HCT116 (cell line): ENCODE measurements around the gene PXDN. TPM values are rescaled to one million over a fixed set of nuclear protein-coding genes. Genes with fewer than 3 reads are reported as not detected.

Source experiments
- ATAC-seq: fragments of 200-7000 bp; cut with Tn5 transposase; 2 replicates; pipeline ENCODE4 v1.9.1; 2020; ENCODE audit warnings: mild to moderate bottlenecking, moderate library complexity
- BruUV-seq: library from RNA; stranded (reverse); fragments of 400-500 nt; replicated peaks from 2 replicates; lab custom pipeline; 2021; lab: Mats Ljungman, UMichigan
- CTCF ChIA-PET: fragments of 300-600 bp; sonication (Branson Sonifier 250); formaldehyde crosslinking; loops from one replicate; lab custom pipeline; 2021; ENCODE audit warnings: antibody characterized with exemption; lab: Charles Lee
- POLR2A ChIA-PET: fragments of 300-600, 350-600 bp; sonication (Branson Sonifier 250); formaldehyde crosslinking; loops from one replicate; lab custom pipeline; 2021; ENCODE audit warnings: antibody characterized with exemption; lab: Charles Lee
- RAD21 ChIA-PET, 2 experiments: fragments of 300-600 bp; sonication (Branson Sonifier 250); formaldehyde crosslinking; loops; one replicate each; lab custom pipeline; 2023; ENCODE audit warnings: low total read pairs in 2 of 2; ENCODE audit not compliant: uncharacterized antibody in 2 of 2, unreplicated experiment in 2 of 2, low non-redundant PET in 1 of 2; lab: Charles Lee
- DNase-seq: peaks from one replicate; pipeline ENCODE4 v3.0.0-alpha.2; 2010; ENCODE audit warnings: low read depth, low spot score
- H2AFZ ChIP-seq: fragments of 200-600 bp; shearing (Covaris generic), sonication (generic); 2 replicates; pipeline ENCODE4 v1.6.1; 2017; ENCODE audit warnings: low read depth, mixed run types, mixed read lengths, antibody characterized with exemption, low read length; ENCODE audit not compliant: poor library complexity, severe bottlenecking
- H3K27ac ChIP-seq: 2 replicates; pipeline ENCODE4 v1.5.1; 2012; ENCODE audit warnings: low read depth, low read length
- H3K27me3 ChIP-seq: fragments of 200-600 bp; sonication (generic); 2 replicates; pipeline ENCODE4 v1.6.1; 2016; ENCODE audit warnings: mixed run types, low read length, mixed read lengths; ENCODE audit not compliant: insufficient read depth
- H3K36me3 ChIP-seq, 2 experiments: fragments of 200-500 bp in 1 of 2; fragments of 200-600 bp in 1 of 2; sonication (Bioruptor generic) in 1 of 2; sonication (generic) in 1 of 2; 2 replicates each; pipeline versions ENCODE4 v1.5.1 to v1.6.1; 2014 to 2016; ENCODE audit warnings: low read length in 2 of 2, inconsistent platforms in 1 of 2, mixed read lengths in 1 of 2, mixed run types in 1 of 2; ENCODE audit not compliant: insufficient read depth in 2 of 2, control insufficient read depth in 1 of 2
- H3K4me1 ChIP-seq, 2 experiments: fragments of 200-600 bp in 1 of 2; sonication (generic) in 1 of 2; 2 replicates each; pipeline versions ENCODE4 v1.5.1 to v1.6.1; 2012 to 2017; ENCODE audit warnings: low read length in 2 of 2, inconsistent platforms in 1 of 2, mild to moderate bottlenecking in 1 of 2, mixed read lengths in 1 of 2, mixed run types in 1 of 2, moderate library complexity in 1 of 2; ENCODE audit not compliant: insufficient read depth in 2 of 2, control insufficient read depth in 1 of 2
- H3K4me2 ChIP-seq: fragments of 200-600 bp; sonication (generic); 2 replicates; pipeline ENCODE4 v1.6.1; 2017; ENCODE audit warnings: mixed run types, low read length, mixed read lengths
- H3K4me3 ChIP-seq, 2 experiments: fragments of 200-600 bp in 1 of 2; sonication (generic) in 1 of 2; replicated peaks in 1 of 2; 2 replicates each; pipeline ENCODE4 v1.5.1; 2011 to 2016; ENCODE audit warnings: low read length in 2 of 2, control low read depth in 1 of 2, low read depth in 1 of 2, mild to moderate bottlenecking in 1 of 2, mixed read lengths in 1 of 2, mixed run types in 1 of 2
- H3K79me2 ChIP-seq: fragments of 200-600 bp; sonication (generic); 2 replicates; pipeline ENCODE4 v1.6.1; 2017; ENCODE audit warnings: mild to moderate bottlenecking, mixed run types, low read length, moderate library complexity, mixed read lengths; ENCODE audit not compliant: insufficient read depth
- H3K9ac ChIP-seq: fragments of 200-600 bp; sonication (generic); 2 replicates; pipeline ENCODE4 v1.6.1; 2016; ENCODE audit warnings: low read length, mixed read lengths
- H3K9me2 ChIP-seq: fragments of 200-600 bp; sonication (generic), shearing (Covaris generic); 2 replicates; pipeline ENCODE4 v1.6.1; 2017; ENCODE audit warnings: mixed run types, mild to moderate bottlenecking, moderate library complexity; ENCODE audit not compliant: insufficient read depth
- H3K9me3 ChIP-seq, 2 experiments: fragments of 200-500 bp in 1 of 2; fragments of 200-600 bp in 1 of 2; sonication (Bioruptor generic) in 1 of 2; sonication (generic) in 1 of 2; 2 replicates each; pipeline ENCODE4 v1.6.1; 2014 to 2017; ENCODE audit warnings: low read length in 2 of 2, mixed read lengths in 2 of 2, inconsistent platforms in 1 of 2, low read depth in 1 of 2, mild to moderate bottlenecking in 1 of 2, mixed run types in 1 of 2, moderate library complexity in 1 of 2; ENCODE audit not compliant: control insufficient read depth in 1 of 2, insufficient read depth in 1 of 2
- H4K20me1 ChIP-seq: fragments of 200-600 bp; sonication (generic), shearing (Covaris generic); 2 replicates; pipeline ENCODE4 v1.6.1; 2017; ENCODE audit warnings: mixed run types, mild to moderate bottlenecking, moderate library complexity; ENCODE audit not compliant: insufficient read depth
- CBX3 ChIP-seq: IDR thresholded peaks from 2 replicates; pipeline ENCODE4 v1.6.1; 2012; ENCODE audit warnings: low read depth
- CEBPB ChIP-seq: IDR thresholded peaks from 2 replicates; pipeline ENCODE4 v1.6.1; 2012; ENCODE audit warnings: low read depth
- EGR1 ChIP-seq: IDR thresholded peaks from 2 replicates; pipeline ENCODE4 v1.6.1; 2012; ENCODE audit warnings: low read depth
- ELF1 ChIP-seq: IDR thresholded peaks from 2 replicates; pipeline ENCODE4 v1.6.1; 2012; ENCODE audit warnings: low read depth, borderline replicate concordance
- EZH2 ChIP-seq: fragments of 200-600 bp; sonication (generic); IDR thresholded peaks from 2 replicates; pipeline ENCODE4 v1.6.1; 2017; ENCODE audit warnings: antibody characterized with exemption, mixed run types
- EZH2phosphoT487 ChIP-seq: fragments of 200-600 bp; IDR thresholded peaks from 2 replicates; pipeline ENCODE4 v1.6.1; 2018; ENCODE audit warnings: antibody characterized with exemption, borderline replicate concordance
- FOSL1 ChIP-seq: IDR thresholded peaks from 2 replicates; pipeline ENCODE4 v1.6.1; 2012; ENCODE audit warnings: low read depth
- JUND ChIP-seq: IDR thresholded peaks from 2 replicates; pipeline ENCODE4 v1.6.1; 2012
- POLR2A ChIP-seq: IDR thresholded peaks from 2 replicates; pipeline ENCODE4 v1.7.0; 2011; ENCODE audit warnings: borderline replicate concordance; ENCODE audit not compliant: insufficient read depth, insufficient read length; ENCODE audit errors: extremely low read depth
- POLR2AphosphoS5 ChIP-seq: IDR thresholded peaks from 2 replicates; pipeline ENCODE4 v1.6.1; 2011; ENCODE audit warnings: mild to moderate bottlenecking, low read depth, low read length, moderate library complexity
- RAD21 ChIP-seq: IDR thresholded peaks from 2 replicates; pipeline ENCODE4 v1.6.1; 2012; ENCODE audit warnings: low read depth, mild to moderate bottlenecking
- SIN3A ChIP-seq: IDR thresholded peaks from 2 replicates; pipeline ENCODE4 v1.6.1; 2012; ENCODE audit warnings: low read depth
- SP1 ChIP-seq: IDR thresholded peaks from 2 replicates; pipeline ENCODE4 v1.6.1; 2012; ENCODE audit warnings: low read depth
- TCF7L2 ChIP-seq: IDR thresholded peaks from 2 replicates; pipeline ENCODE4 v1.7.0; 2011; ENCODE audit warnings: borderline replicate concordance, inconsistent platforms; ENCODE audit not compliant: insufficient read depth, insufficient read length; ENCODE audit errors: extremely low read depth
- YY1 ChIP-seq: IDR thresholded peaks from 2 replicates; pipeline ENCODE4 v1.6.1; 2011; ENCODE audit warnings: low read length, low read depth, moderate library complexity, mild to moderate bottlenecking; ENCODE audit not compliant: insufficient replicate concordance; ENCODE audit errors: extremely low read depth
- ZNF274 ChIP-seq: fragments of 200-500 bp; sonication (Bioruptor generic); IDR thresholded peaks from 2 replicates; pipeline ENCODE4 v1.6.1; 2014; ENCODE audit warnings: mild to moderate bottlenecking, low read depth, low read length, inconsistent platforms
- intact Hi-C: fragments of 100-400 bp; cut with micrococcal nuclease; formaldehyde crosslinking; loops from 2 replicates; pipeline ENCODE4 v1.10.0; 2022
- total RNA-seq: library from RNA; stranded (reverse); gene quantifications from one replicate; pipeline ENCODE4 v1.2.1, GENCODE V29; 2021; ENCODE audit not compliant: unreplicated experiment
- TF ChIP-seq, protein P1 (sequence below): IDR thresholded peaks from 2 replicates; pipeline ENCODE4 v1.6.1; 2012
- TF ChIP-seq, protein P2 (sequence below): IDR thresholded peaks from 2 replicates; pipeline ENCODE4 v1.6.1; 2011; ENCODE audit warnings: mild to moderate bottlenecking, low read length, moderate library complexity; ENCODE audit not compliant: insufficient replicate concordance; ENCODE audit errors: extremely low read depth
- TF ChIP-seq, protein P3 (sequence below): IDR thresholded peaks from 2 replicates; pipeline ENCODE4 v1.6.1; 2012
- TF ChIP-seq, protein P4 (sequence below), 3 experiments: fragments of 200-600 bp in 1 of 3; sonication (generic) in 1 of 3; IDR thresholded peaks in 2 of 3; conservative IDR thresholded peaks in 1 of 3; 2 replicates each; pipeline ENCODE4 v1.5.1; 2012 to 2017; ENCODE audit warnings: low read depth in 2 of 3, low read length in 2 of 3, antibody characterized with exemption in 1 of 3, borderline replicate concordance in 1 of 3, control low read depth in 1 of 3, mild to moderate bottlenecking in 1 of 3, mixed read lengths in 1 of 3, mixed run types in 1 of 3, moderate library complexity in 1 of 3; ENCODE audit not compliant: insufficient read depth in 1 of 3

The PXDN gene
- total RNA-seq, 1 experiment from 2014 or later, result 10.7 TPM

DNA sequence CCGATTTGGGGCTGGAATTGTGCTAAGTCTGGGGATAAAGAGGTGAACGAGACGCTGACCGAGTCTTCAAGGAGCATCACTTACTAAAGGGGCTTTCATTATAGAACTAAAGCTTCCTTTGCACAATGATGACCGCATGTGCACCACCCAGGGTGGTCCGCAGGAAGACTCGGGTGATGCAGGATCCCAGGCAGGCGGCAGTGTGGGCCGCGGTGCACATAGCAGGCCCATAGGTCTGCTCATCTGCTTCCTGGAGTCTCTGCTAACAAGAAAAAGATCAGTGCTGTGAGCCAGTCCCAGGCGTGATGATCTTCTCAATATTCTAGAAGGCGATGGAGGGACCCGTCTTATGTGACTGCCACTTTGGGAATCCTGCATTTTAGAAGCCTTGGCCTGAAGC lies 122.8 kb downstream of the PXDN start:
- H3K4me2 ChIP-seq, result no peak overlapping the region
- no peaks in the 10 kb centered on the region for H3K79me2 ChIP-seq
- no peak overlapping the region for H3K9ac ChIP-seq
- ChIA-PET POLR2A (no interaction called here), CTCF (no interaction called here), RAD21 (no interaction called here)
- no peaks in the 10 kb centered on the region for H3K36me3 ChIP-seq
- DNase-seq (no peak), ATAC-seq (no peak)
- H3K9me3 ChIP-seq, result no peaks in the 10 kb centered on the region
- H3K4me1 ChIP-seq, result peaks cover 11 to 12% of the 10 kb centered on the region in 2 experiments
- H3K27ac ChIP-seq, result no peak overlapping the region
- intact Hi-C loops, result no loop called here
- H3K9me2 ChIP-seq, result no peaks in the 10 kb centered on the region
- TF ChIP-seq, protein P1, sequence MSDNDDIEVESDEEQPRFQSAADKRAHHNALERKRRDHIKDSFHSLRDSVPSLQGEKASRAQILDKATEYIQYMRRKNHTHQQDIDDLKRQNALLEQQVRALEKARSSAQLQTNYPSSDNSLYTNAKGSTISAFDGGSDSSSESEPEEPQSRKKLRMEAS, result no peak
- TF ChIP-seq SP1 (no peak), ELF1 (no peak), CEBPB (no peak), SIN3A (no peak), YY1 (no peak), CBX3 (no peak), ZNF274 (no peak), EZH2 (no peak), EGR1 (no peak), TCF7L2 (no peak), EZH2phosphoT487 (no peak), JUND (no peak), RAD21 (no peak), POLR2A (no peak), POLR2AphosphoS5 (no peak), FOSL1 (no peak)
- TF ChIP-seq, protein P2, sequence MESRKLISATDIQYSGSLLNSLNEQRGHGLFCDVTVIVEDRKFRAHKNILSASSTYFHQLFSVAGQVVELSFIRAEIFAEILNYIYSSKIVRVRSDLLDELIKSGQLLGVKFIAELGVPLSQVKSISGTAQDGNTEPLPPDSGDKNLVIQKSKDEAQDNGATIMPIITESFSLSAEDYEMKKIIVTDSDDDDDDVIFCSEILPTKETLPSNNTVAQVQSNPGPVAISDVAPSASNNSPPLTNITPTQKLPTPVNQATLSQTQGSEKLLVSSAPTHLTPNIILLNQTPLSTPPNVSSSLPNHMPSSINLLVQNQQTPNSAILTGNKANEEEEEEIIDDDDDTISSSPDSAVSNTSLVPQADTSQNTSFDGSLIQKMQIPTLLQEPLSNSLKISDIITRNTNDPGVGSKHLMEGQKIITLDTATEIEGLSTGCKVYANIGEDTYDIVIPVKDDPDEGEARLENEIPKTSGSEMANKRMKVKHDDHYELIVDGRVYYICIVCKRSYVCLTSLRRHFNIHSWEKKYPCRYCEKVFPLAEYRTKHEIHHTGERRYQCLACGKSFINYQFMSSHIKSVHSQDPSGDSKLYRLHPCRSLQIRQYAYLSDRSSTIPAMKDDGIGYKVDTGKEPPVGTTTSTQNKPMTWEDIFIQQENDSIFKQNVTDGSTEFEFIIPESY, result no peak
- TF ChIP-seq, protein P3, sequence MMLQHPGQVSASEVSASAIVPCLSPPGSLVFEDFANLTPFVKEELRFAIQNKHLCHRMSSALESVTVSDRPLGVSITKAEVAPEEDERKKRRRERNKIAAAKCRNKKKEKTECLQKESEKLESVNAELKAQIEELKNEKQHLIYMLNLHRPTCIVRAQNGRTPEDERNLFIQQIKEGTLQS, result no peak
- TF ChIP-seq, protein P4, sequence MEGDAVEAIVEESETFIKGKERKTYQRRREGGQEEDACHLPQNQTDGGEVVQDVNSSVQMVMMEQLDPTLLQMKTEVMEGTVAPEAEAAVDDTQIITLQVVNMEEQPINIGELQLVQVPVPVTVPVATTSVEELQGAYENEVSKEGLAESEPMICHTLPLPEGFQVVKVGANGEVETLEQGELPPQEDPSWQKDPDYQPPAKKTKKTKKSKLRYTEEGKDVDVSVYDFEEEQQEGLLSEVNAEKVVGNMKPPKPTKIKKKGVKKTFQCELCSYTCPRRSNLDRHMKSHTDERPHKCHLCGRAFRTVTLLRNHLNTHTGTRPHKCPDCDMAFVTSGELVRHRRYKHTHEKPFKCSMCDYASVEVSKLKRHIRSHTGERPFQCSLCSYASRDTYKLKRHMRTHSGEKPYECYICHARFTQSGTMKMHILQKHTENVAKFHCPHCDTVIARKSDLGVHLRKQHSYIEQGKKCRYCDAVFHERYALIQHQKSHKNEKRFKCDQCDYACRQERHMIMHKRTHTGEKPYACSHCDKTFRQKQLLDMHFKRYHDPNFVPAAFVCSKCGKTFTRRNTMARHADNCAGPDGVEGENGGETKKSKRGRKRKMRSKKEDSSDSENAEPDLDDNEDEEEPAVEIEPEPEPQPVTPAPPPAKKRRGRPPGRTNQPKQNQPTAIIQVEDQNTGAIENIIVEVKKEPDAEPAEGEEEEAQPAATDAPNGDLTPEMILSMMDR (IDR thresholded peaks at IDR 0.05 in 2 of 3, conservative IDR thresholded peaks at IDR 0.05 in 1 of 3; ENCODE audit: borderline replicate concordance in 1 of 3, insufficient read depth in 1 of 3, low read depth in 2 of 3, low read length in 2 of 3), result no peak
- no peak overlapping the region for H2AFZ ChIP-seq
- BruUV-seq, result no TSS peak
- H3K27me3 ChIP-seq, result no peaks in the 10 kb centered on the region
- no peak overlapping the region for H3K4me3 ChIP-seq
- H4K20me1 ChIP-seq, result no peaks in the 10 kb centered on the region
